Measurements from ENCODE around the gene CRYM. TPM values are rescaled to one million over a fixed set of nuclear protein-coding genes. Genes with fewer than 3 reads are reported as not detected.

CRYM gene
- total and polyA plus RNA-seq, 2 donors (not counting 3 experiments of a cell fraction or from before 2014, with no cell fraction given): not detected

- CTCF ChIA-PET: interaction anchor here (1.0 kb wide), 1 partner anchor 8 kb away, joined by 3 read pairs; no protein-coding TSS in a partner anchor
- POLR2A ChIA-PET: no interaction called here
- H3K27ac ChIP-seq (ENCODE audit: insufficient read depth, low read depth, low read length): no peak overlapping the region
- no peak overlapping the region for H3K4me2 ChIP-seq (ENCODE audit: insufficient read depth, low read length)
- DNase-seq (ENCODE audit: low read depth, low spot score) (no peak), FAIRE-seq (no peak)
- BruUV-seq (replicated peaks): no TSS peak
- no peaks in the 10 kb centered on the region for H3K36me3 ChIP-seq (ENCODE audit: control insufficient read depth in 2 of 2, extremely low read depth in 1 of 2, insufficient read depth in 2 of 2, low read length in 2 of 2)
- intact Hi-C loops (cut with micrococcal nuclease) (no loop called here), dilution Hi-C loops (cut with MboI; ENCODE audit: extremely low pct_ligation_motif_present, low sequenced_read_pairs) (no loop called here)
- H4K20me1 ChIP-seq (replicated peaks; ENCODE audit: control insufficient read depth, extremely low read depth, insufficient read depth, low read length): no peaks in the 10 kb centered on the region
- H3K9ac ChIP-seq (replicated peaks; ENCODE audit: extremely low read depth, insufficient read depth, low read length): no peak overlapping the region
- no peaks in the 10 kb centered on the region for H3K9me1 ChIP-seq (replicated peaks; ENCODE audit: control insufficient read depth, extremely low read depth, insufficient read depth, low read length)
- no peaks in the 10 kb centered on the region for H3K9me3 ChIP-seq (replicated peaks; ENCODE audit: control insufficient read depth, insufficient read depth, low read length)
- H3K27me3 ChIP-seq (ENCODE audit: control insufficient read depth in 2 of 2, insufficient read depth in 2 of 2, low read length in 2 of 2): no peaks in the 10 kb centered on the region
- H3K4me3 ChIP-seq (replicated peaks in 1 of 3; ENCODE audit: insufficient read depth in 1 of 3, low read depth in 1 of 3, low read length in 3 of 3): no peak overlapping the region
- TF ChIP-seq, protein P1, sequence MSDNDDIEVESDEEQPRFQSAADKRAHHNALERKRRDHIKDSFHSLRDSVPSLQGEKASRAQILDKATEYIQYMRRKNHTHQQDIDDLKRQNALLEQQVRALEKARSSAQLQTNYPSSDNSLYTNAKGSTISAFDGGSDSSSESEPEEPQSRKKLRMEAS (IDR thresholded peaks at IDR 0.05; ENCODE audit: insufficient read depth, insufficient read length): no peak
- TF ChIP-seq CTCF (IDR thresholded peaks at IDR 0.05; ENCODE audit: extremely low read depth in 1 of 2, insufficient read depth in 1 of 2, low read depth in 1 of 2, low read length in 2 of 2) (no peak), POLR2AphosphoS5 (IDR thresholded peaks at IDR 0.05; ENCODE audit: insufficient read depth, low read depth, low read length) (no peak), FOS (IDR thresholded peaks at IDR 0.05; ENCODE audit: borderline replicate concordance, insufficient read depth, low read length) (no peak), JUN (IDR thresholded peaks at IDR 0.05; ENCODE audit: borderline replicate concordance, insufficient read depth, insufficient read length, low read depth) (no peak), POLR2A (IDR thresholded peaks at IDR 0.05; ENCODE audit: low read depth, low read length) (no peak), GATA2 (IDR thresholded peaks at IDR 0.05; ENCODE audit: insufficient read depth, insufficient read length, low read depth, low read length) (no peak)
- no peaks in the 10 kb centered on the region for H3K79me2 ChIP-seq (ENCODE audit: control insufficient read depth, insufficient read depth, low read length)
- H3K4me1 ChIP-seq (ENCODE audit: control insufficient read depth, extremely low read depth, insufficient read depth, low read length): no peaks in the 10 kb centered on the region
- H2AFZ ChIP-seq (ENCODE audit: low read depth, low read length): no peak overlapping the region
These were observed 24.6 kb downstream of the CRYM start for GRCh38 chr16:21253470-21253869.

Measured in endothelial cell of umbilical vein (primary cell).